OCI-LY1 (cell line): ENCODE data around the gene FA2H.

Experiments used
- EZH2 ChIP-seq: fragments of 200-600 bp; sonication (generic), shearing (Covaris generic); IDR thresholded peaks from 2 replicates; pipeline ENCODE4 v1.8.0; 2017; ENCODE audit warnings: borderline replicate concordance, mixed run types, mild to moderate bottlenecking, antibody characterized with exemption, low read length, moderate library complexity, mixed read lengths
- TF ChIP-seq, protein P1 (sequence below): fragments of 200-600 bp; sonication (generic), shearing (Covaris generic); IDR thresholded peaks from 2 replicates; pipeline ENCODE4 v1.5.1; 2017; ENCODE audit warnings: mild to moderate bottlenecking, antibody characterized with exemption, low read length, moderate library complexity, mixed read lengths

DNA sequence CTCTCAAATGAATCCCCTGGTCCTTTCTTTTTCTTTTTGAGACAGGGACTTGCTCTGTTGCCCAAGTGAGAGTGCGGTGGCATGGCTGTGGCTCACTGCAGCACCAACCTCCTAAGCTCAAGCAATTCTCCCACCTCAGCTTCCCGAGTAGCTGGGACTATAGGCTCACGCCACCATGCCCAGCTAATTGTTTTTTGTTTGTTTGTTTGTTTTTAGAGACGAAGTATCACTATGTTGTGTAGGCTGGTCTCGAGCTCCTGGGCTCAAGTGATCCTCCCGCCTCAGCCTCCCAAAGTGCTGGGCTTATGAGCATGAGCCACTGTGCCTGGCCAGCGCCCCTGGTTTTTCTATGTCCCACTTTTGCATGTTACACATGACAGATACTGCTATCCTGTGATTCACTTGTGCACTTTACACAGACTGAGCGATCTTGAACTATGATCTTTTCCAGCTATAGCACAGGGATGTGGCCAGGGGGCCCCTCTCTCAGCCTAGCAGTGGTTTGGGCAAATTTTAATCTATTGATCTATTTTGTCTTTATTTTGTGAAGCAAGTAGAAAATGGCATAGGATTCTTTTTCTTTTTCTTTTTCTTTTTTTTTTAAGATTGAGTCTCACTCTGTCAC lies 42.7 kb downstream of the FA2H start:
- TF ChIP-seq, protein P1, sequence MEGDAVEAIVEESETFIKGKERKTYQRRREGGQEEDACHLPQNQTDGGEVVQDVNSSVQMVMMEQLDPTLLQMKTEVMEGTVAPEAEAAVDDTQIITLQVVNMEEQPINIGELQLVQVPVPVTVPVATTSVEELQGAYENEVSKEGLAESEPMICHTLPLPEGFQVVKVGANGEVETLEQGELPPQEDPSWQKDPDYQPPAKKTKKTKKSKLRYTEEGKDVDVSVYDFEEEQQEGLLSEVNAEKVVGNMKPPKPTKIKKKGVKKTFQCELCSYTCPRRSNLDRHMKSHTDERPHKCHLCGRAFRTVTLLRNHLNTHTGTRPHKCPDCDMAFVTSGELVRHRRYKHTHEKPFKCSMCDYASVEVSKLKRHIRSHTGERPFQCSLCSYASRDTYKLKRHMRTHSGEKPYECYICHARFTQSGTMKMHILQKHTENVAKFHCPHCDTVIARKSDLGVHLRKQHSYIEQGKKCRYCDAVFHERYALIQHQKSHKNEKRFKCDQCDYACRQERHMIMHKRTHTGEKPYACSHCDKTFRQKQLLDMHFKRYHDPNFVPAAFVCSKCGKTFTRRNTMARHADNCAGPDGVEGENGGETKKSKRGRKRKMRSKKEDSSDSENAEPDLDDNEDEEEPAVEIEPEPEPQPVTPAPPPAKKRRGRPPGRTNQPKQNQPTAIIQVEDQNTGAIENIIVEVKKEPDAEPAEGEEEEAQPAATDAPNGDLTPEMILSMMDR: no peak
- no peak for TF ChIP-seq EZH2
